Stimulated activated memory B cell treated with anti-CD40 and anti-IgM and Interleukin-4, amounts not matched to agents 10 μg/mL and 1 μg/mL and 100 μg/mL, for 72 hours (primary cell): Measurements from ENCODE around the gene FMNL3.

Source experiments
- ATAC-seq: fragments of 150-1000 bp; cut with Tn5 transposase; 2 replicates; pipeline ENCODE4 v1.10.0; 2021
- H3K27ac Mint-ChIP-seq: one replicate; pipeline ENCODE4 v1.8.0; 2022; ENCODE audit warnings: mild to moderate bottlenecking, mixed read lengths
- H3K27me3 Mint-ChIP-seq: one replicate; pipeline ENCODE4 v1.8.0; 2022; ENCODE audit warnings: mixed read lengths
- H3K36me3 Mint-ChIP-seq: one replicate; pipeline ENCODE4 v1.8.0; 2022; ENCODE audit warnings: mixed read lengths
- H3K4me1 Mint-ChIP-seq: one replicate; pipeline ENCODE4 v1.8.0; 2022; ENCODE audit warnings: mixed read lengths
- H3K4me3 Mint-ChIP-seq: one replicate; pipeline ENCODE4 v1.8.0; 2022; ENCODE audit warnings: mild to moderate bottlenecking, moderate library complexity, mixed read lengths
- H3K9me3 Mint-ChIP-seq: one replicate; pipeline ENCODE4 v1.8.0; 2022; ENCODE audit warnings: mixed read lengths

FMNL3 gene

GRCh38 chr12:49603721-49604120 lies 103.5 kb downstream of the FMNL3 start:
- Mint-ChIP-seq H3K9me3 (no peaks in the 10 kb centered on the region), H3K27me3 (peaks cover 12% of the 10 kb centered on the region), H3K4me3 (no peak overlapping the region), H3K27ac (no peak overlapping the region), H3K36me3 (peaks cover 8% of the 10 kb centered on the region), H3K4me1 (no peaks in the 10 kb centered on the region)
- no peak for ATAC-seq

- Mint-ChIP-seq H3K36me3 (peaks cover 8% of the 10 kb centered on the region), H3K27ac (no peak overlapping the region), H3K9me3 (no peaks in the 10 kb centered on the region), H3K4me3 (no peak overlapping the region), H3K4me1 (no peaks in the 10 kb centered on the region), H3K27me3 (no peaks in the 10 kb centered on the region)
- no peak for ATAC-seq
Observed at GRCh38 chr12:49599961-49600360, 107.2 kb downstream of the FMNL3 start.

GRCh38 chr12:49598527-49598926 lies 108.7 kb downstream of the FMNL3 start:
- no peak overlapping the region for H3K27ac Mint-ChIP-seq
- no peak for ATAC-seq

GRCh38 chr12:49588721-49589516 lies 118.3 kb downstream of the FMNL3 start:
- Mint-ChIP-seq H3K4me1 (no peaks in the 10 kb centered on the region), H3K36me3 (peaks cover 54% of the 10 kb centered on the region), H3K9me3 (peaks cover 6% of the 10 kb centered on the region), H3K4me3 (no peak overlapping the region), H3K27ac (no peak overlapping the region), H3K27me3 (no peaks in the 10 kb centered on the region)
- no peak for ATAC-seq

More at GRCh38 chr12:49598527-49598926, 108.7 kb downstream of the FMNL3 start:
- no peaks in the 10 kb centered on the region for H3K4me1 Mint-ChIP-seq
- no peak overlapping the region for H3K4me3 Mint-ChIP-seq
- H3K36me3 Mint-ChIP-seq, result peaks cover 8% of the 10 kb centered on the region
- no peaks in the 10 kb centered on the region for H3K27me3 Mint-ChIP-seq
- H3K9me3 Mint-ChIP-seq, result no peaks in the 10 kb centered on the region

- Mint-ChIP-seq H3K27me3 (no peaks in the 10 kb centered on the region), H3K4me3 (no peak overlapping the region), H3K9me3 (peaks cover 6% of the 10 kb centered on the region), H3K4me1 (no peaks in the 10 kb centered on the region), H3K27ac (no peak overlapping the region), H3K36me3 (peaks cover 60% of the 10 kb centered on the region)
- no peak for ATAC-seq
Observed at GRCh38 chr12:49588281-49588680, 118.9 kb downstream of the FMNL3 start.

GRCh38 chr12:49587174-49587908 lies 119.9 kb downstream of the FMNL3 start:
- H3K36me3 Mint-ChIP-seq, result peaks cover 57% of the 10 kb centered on the region
- peaks cover 6% of the 10 kb centered on the region for H3K9me3 Mint-ChIP-seq

More at GRCh38 chr12:49587174-49587908, 119.9 kb downstream of the FMNL3 start:
- Mint-ChIP-seq H3K4me1 (peaks cover 6% of the 10 kb centered on the region), H3K27me3 (no peaks in the 10 kb centered on the region), H3K4me3 (no peak overlapping the region), H3K27ac (no peak overlapping the region)
- no peak for ATAC-seq
